H1 (cell line): Measurements from ENCODE around the gene COL4A3.

Source experiments
- ASH2L ChIP-seq: fragments of 200-600, 300-600 bp; sonication (generic); IDR thresholded peaks from one replicate; pipeline ENCODE4 v1.7.1; 2017; ENCODE audit warnings: low read length
- BCL11A ChIP-seq, 2 experiments: IDR thresholded peaks; one replicate each; pipeline ENCODE4 v1.6.1; 2011; ENCODE audit warnings: low read depth in 2 of 2, low read length in 2 of 2, mild to moderate bottlenecking in 2 of 2
- EZH2 ChIP-seq: fragments of 200-600 bp; sonication (generic); IDR thresholded peaks from 2 replicates; pipeline ENCODE4 v1.7.1; 2012; ENCODE audit warnings: low read depth, mild to moderate bottlenecking, moderate library complexity, low read length, inconsistent platforms; ENCODE audit not compliant: severe bottlenecking
- POLR2A ChIP-seq, 2 experiments: IDR thresholded peaks; 1 replicate in 1 of 2; 2 replicates in 1 of 2; pipeline ENCODE4 v1.6.1; 2011; ENCODE audit warnings: low read depth in 2 of 2, low read length in 2 of 2, mild to moderate bottlenecking in 2 of 2; ENCODE audit errors: control extremely low read depth in 1 of 2
- SRF ChIP-seq: IDR thresholded peaks from 2 replicates; pipeline ENCODE4 v1.6.1; 2011; ENCODE audit warnings: mild to moderate bottlenecking, low read depth, low read length, moderate library complexity
- YY1 ChIP-seq: IDR thresholded peaks from 2 replicates; pipeline ENCODE4 v1.6.1; 2011; ENCODE audit warnings: low read depth, mild to moderate bottlenecking, low read length
- TF ChIP-seq, protein P1 (sequence below): IDR thresholded peaks from 2 replicates; pipeline ENCODE4 v1.6.1; 2012; ENCODE audit warnings: inconsistent platforms
- TF ChIP-seq, protein P2 (sequence below), 3 experiments: IDR thresholded peaks; 1 replicate in 2 of 3; 2 replicates in 1 of 3; pipeline versions ENCODE4 v1.5.1 to v1.6.1; 2011; ENCODE audit warnings: low read length in 3 of 3, mild to moderate bottlenecking in 3 of 3, inconsistent platforms in 2 of 3, low read depth in 1 of 3, moderate library complexity in 1 of 3; ENCODE audit not compliant: insufficient read depth in 1 of 3; ENCODE audit errors: control extremely low read depth in 1 of 3

DNA sequence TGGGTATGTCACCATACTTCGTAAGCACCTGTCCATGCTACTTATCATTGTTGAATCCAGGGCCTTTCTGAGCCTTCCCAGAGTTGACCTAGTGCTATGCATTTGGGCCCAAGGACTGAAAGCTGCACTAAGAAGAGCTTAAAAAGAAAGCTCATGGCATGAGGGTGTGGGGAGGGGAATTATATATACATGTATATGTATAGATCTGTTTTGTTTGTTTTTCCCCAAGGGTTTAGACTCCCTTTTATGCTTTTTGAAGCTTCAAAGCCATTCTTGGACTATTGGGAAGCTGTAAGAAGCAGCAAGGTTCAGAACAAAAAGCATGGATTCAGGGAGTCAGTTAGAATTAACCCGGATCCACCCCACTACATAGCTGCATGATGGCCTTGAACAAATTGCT lies 183.9 kb downstream of the COL4A3 start:
- no peak for TF ChIP-seq ASH2L
- no peak for TF ChIP-seq SRF
- TF ChIP-seq, protein P1, sequence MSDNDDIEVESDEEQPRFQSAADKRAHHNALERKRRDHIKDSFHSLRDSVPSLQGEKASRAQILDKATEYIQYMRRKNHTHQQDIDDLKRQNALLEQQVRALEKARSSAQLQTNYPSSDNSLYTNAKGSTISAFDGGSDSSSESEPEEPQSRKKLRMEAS = no peak
- no peak for TF ChIP-seq POLR2A (IDR thresholded peaks at IDR 0.05; ENCODE audit: control extremely low read depth in 1 of 2, low read depth in 2 of 2, low read length in 2 of 2)
- TF ChIP-seq, protein P2, sequence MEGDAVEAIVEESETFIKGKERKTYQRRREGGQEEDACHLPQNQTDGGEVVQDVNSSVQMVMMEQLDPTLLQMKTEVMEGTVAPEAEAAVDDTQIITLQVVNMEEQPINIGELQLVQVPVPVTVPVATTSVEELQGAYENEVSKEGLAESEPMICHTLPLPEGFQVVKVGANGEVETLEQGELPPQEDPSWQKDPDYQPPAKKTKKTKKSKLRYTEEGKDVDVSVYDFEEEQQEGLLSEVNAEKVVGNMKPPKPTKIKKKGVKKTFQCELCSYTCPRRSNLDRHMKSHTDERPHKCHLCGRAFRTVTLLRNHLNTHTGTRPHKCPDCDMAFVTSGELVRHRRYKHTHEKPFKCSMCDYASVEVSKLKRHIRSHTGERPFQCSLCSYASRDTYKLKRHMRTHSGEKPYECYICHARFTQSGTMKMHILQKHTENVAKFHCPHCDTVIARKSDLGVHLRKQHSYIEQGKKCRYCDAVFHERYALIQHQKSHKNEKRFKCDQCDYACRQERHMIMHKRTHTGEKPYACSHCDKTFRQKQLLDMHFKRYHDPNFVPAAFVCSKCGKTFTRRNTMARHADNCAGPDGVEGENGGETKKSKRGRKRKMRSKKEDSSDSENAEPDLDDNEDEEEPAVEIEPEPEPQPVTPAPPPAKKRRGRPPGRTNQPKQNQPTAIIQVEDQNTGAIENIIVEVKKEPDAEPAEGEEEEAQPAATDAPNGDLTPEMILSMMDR (IDR thresholded peaks at IDR 0.05; ENCODE audit: control extremely low read depth in 1 of 3, insufficient read depth in 1 of 3, low read depth in 1 of 3, low read length in 3 of 3) = no peak
- TF ChIP-seq BCL11A (IDR thresholded peaks at IDR 0.05; ENCODE audit: low read depth in 2 of 2, low read length in 2 of 2) = no peak
- no peak for TF ChIP-seq EZH2
- no peak for TF ChIP-seq YY1
